ENCODE measurements around the gene ADAM10.

ADAM10 gene

GRCh38 chr15:58715266-58715917 is 34.1 kb downstream of the ADAM10 start:
- no peak for DNase-seq

GRCh38 chr15:58710701-58711100 is 38.8 kb downstream of the ADAM10 start:
- DNase-seq = no peak

- no peak for DNase-seq
Measured at GRCh38 chr15:58707397-58707796, 42.1 kb downstream of the ADAM10 start.

GRCh38 chr15:58705105-58705504 is 44.4 kb downstream of the ADAM10 start:
- no peak for DNase-seq

GRCh38 chr15:58704155-58704865 is 45.2 kb downstream of the ADAM10 start:
- DNase-seq = no peak

GRCh38 chr15:58703610-58704009 is 45.9 kb downstream of the ADAM10 start:
- no peak for DNase-seq

- DNase-seq = no peak
Measured at GRCh38 chr15:58702233-58702632, 47.3 kb downstream of the ADAM10 start.

GRCh38 chr15:58701376-58701775 is 48.1 kb downstream of the ADAM10 start:
- DNase-seq = no peak

- DNase-seq = no peak
Measured at GRCh38 chr15:58699769-58700168, 49.7 kb downstream of the ADAM10 start.

- no peak for DNase-seq
Measured at GRCh38 chr15:58698887-58699641, 50.4 kb downstream of the ADAM10 start.

- DNase-seq = no peak
Measured at GRCh38 chr15:58697220-58697619, 52.3 kb downstream of the ADAM10 start.

- no peak for DNase-seq
Measured at GRCh38 chr15:58696738-58697137, 52.8 kb downstream of the ADAM10 start.

GRCh38 chr15:58694641-58695398 is 54.7 kb downstream of the ADAM10 start:
- no peak for DNase-seq

GRCh38 chr15:58690703-58691102 is 58.8 kb downstream of the ADAM10 start:
- DNase-seq = no peak

- no peak for DNase-seq
Measured at GRCh38 chr15:58689646-58690045, 59.9 kb downstream of the ADAM10 start.

- DNase-seq = no peak
Measured at GRCh38 chr15:58686286-58686685, 63.2 kb downstream of the ADAM10 start.

- DNase-seq = no peak
Measured at GRCh38 chr15:58684751-58685150, 64.8 kb downstream of the ADAM10 start.

GRCh38 chr15:58684036-58684710 is 65.3 kb downstream of the ADAM10 start:
- DNase-seq = no peak

- DNase-seq = no peak
Measured at GRCh38 chr15:58682234-58682633, 67.3 kb downstream of the ADAM10 start.

- no peak for DNase-seq
Measured at GRCh38 chr15:58678683-58679082, 70.8 kb downstream of the ADAM10 start.

- DNase-seq = no peak
Measured at GRCh38 chr15:58677426-58677825, 72.1 kb downstream of the ADAM10 start.

- no peak for DNase-seq
Measured at GRCh38 chr15:58676766-58677165, 72.7 kb downstream of the ADAM10 start.

- DNase-seq = no peak
Measured at GRCh38 chr15:58671186-58671585, 78.3 kb downstream of the ADAM10 start.
